Suprapubic skin (tissue), 4 donors: ENCODE measurements around the gene PAGR1. TPM values are rescaled to one million over a fixed set of nuclear protein-coding genes. Genes with fewer than 3 reads are reported as not detected.

Experiments used
- DNase-seq, 2 donors: peaks; one replicate each; pipeline ENCODE4 v3.0.0-alpha.2; 2019; ENCODE audit warnings: low spot score in 2 of 2
- H3K27ac ChIP-seq: fragments of 200-600 bp; sonication (generic); one replicate; pipeline ENCODE4 v1.5.1; 2019
- H3K27me3 ChIP-seq: fragments of 200-600 bp; sonication (generic); one replicate; pipeline ENCODE4 v1.5.1; 2019
- H3K36me3 ChIP-seq: fragments of 200-600 bp; sonication (generic); one replicate; pipeline ENCODE4 v1.5.1; 2019
- H3K4me1 ChIP-seq: fragments of 200-600 bp; sonication (generic); one replicate; pipeline ENCODE4 v1.5.1; 2019
- H3K4me3 ChIP-seq: fragments of 200-600 bp; sonication (generic); one replicate; pipeline ENCODE4 v1.5.1; 2019; ENCODE audit warnings: mild to moderate bottlenecking
- H3K9me3 ChIP-seq: fragments of 200-600 bp; sonication (generic); one replicate; pipeline ENCODE4 v1.5.1; 2019
- EP300 ChIP-seq: sonication (generic); formaldehyde crosslinking; IDR thresholded peaks from one replicate; pipeline ENCODE4 v1.6.1; 2017; ENCODE audit warnings: antibody characterized with exemption
- POLR2A ChIP-seq, 2 donors: fragments of 450-650 bp; IDR thresholded peaks; one replicate each; pipeline ENCODE4 v1.6.1; 2017; ENCODE audit warnings: antibody characterized with exemption in 2 of 2, mild to moderate bottlenecking in 2 of 2, moderate library complexity in 2 of 2
- POLR2AphosphoS5 ChIP-seq, 3 donors: sonication (generic); formaldehyde crosslinking; IDR thresholded peaks; one replicate each; pipeline ENCODE4 v1.6.1; 2017; ENCODE audit warnings: antibody characterized with exemption in 3 of 3
- WGBS: methylation state at CpG from one replicate; pipeline ENCODE4 v1.1.5; 2018; 5-methylcytosine and 5-hydroxymethylcytosine counted together
- total RNA-seq, 4 donors: library from RNA; depleted of rRNA; stranded (reverse); fragments of >200 nt; gene quantifications; one replicate each; pipeline ENCODE4 v1.1.0, GENCODE V29; 2016
- TF ChIP-seq, protein P1 (sequence below), 2 donors: fragments of 200-600 bp in 1 of 2; fragments of 450-650 bp in 1 of 2; sonication (generic) in 1 of 2; IDR thresholded peaks; one replicate each; pipeline ENCODE4 v1.5.1; 2016 to 2019; ENCODE audit warnings: antibody characterized with exemption in 2 of 2, mild to moderate bottlenecking in 1 of 2, moderate library complexity in 1 of 2

Gene PAGR1
- total RNA-seq, 4 donors from 2014 or later = 23.3 to 35.2 (median 23.8) TPM

DNA sequence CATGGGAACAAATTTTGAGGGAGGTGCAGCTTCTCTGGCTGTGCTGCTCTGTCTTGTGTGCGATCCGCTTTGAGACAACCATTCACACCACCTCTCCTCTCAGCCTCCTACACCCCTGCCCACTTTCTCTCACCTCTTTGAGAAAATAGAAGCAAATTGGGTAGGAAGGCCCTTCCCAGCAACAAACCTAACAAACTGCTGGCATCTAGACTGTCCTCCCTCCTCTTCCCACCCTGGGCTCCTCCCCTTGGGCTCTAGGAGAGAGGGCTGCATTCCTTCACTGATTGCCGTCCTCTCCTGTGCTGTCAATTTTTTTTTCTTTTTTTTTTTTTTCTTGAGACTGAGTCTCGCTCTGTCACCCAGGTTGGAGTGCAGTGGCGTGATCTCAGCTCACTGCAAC lies 33.6 kb downstream of the PAGR1 start:
- 56% methylated on average over 5 of the region's 5 CpGs for WGBS
- Histone ChIP-seq H3K4me3 (no peak overlapping the region), H3K9me3 (no peaks in the 10 kb centered on the region), H3K4me1 (peaks cover 5% of the 10 kb centered on the region), H3K36me3 (peaks cover 38% of the 10 kb centered on the region), H3K27me3 (no peaks in the 10 kb centered on the region), H3K27ac (no peak overlapping the region)
- TF ChIP-seq EP300 (no peak), POLR2AphosphoS5 (IDR thresholded peaks at IDR 0.05) (no peak), POLR2A (IDR thresholded peaks at IDR 0.05) (no peak)
- DNase-seq = no peak

GRCh38 chr16:29850998-29851397 lies 35.0 kb downstream of the PAGR1 start:
- no peak for DNase-seq
- TF ChIP-seq, protein P1, sequence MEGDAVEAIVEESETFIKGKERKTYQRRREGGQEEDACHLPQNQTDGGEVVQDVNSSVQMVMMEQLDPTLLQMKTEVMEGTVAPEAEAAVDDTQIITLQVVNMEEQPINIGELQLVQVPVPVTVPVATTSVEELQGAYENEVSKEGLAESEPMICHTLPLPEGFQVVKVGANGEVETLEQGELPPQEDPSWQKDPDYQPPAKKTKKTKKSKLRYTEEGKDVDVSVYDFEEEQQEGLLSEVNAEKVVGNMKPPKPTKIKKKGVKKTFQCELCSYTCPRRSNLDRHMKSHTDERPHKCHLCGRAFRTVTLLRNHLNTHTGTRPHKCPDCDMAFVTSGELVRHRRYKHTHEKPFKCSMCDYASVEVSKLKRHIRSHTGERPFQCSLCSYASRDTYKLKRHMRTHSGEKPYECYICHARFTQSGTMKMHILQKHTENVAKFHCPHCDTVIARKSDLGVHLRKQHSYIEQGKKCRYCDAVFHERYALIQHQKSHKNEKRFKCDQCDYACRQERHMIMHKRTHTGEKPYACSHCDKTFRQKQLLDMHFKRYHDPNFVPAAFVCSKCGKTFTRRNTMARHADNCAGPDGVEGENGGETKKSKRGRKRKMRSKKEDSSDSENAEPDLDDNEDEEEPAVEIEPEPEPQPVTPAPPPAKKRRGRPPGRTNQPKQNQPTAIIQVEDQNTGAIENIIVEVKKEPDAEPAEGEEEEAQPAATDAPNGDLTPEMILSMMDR (IDR thresholded peaks at IDR 0.05) = no peak
- TF ChIP-seq POLR2AphosphoS5 (IDR thresholded peaks at IDR 0.05) = no peak
- no peak for TF ChIP-seq POLR2A (IDR thresholded peaks at IDR 0.05)
- no peak for TF ChIP-seq EP300
- no peaks in the 10 kb centered on the region for H3K9me3 ChIP-seq
- WGBS = 92% methylated on average over 3 of the region's 3 CpGs
- no peaks in the 10 kb centered on the region for H3K27me3 ChIP-seq
- H3K4me1 ChIP-seq = peaks cover 5% of the 10 kb centered on the region
- no peak overlapping the region for H3K4me3 ChIP-seq
- no peak overlapping the region for H3K27ac ChIP-seq
- peaks cover 23% of the 10 kb centered on the region for H3K36me3 ChIP-seq

GRCh38 chr16:29852654-29853053 lies 36.7 kb downstream of the PAGR1 start:
- H3K4me1 ChIP-seq = peaks cover 13% of the 10 kb centered on the region
- no peak for DNase-seq
- no peak overlapping the region for H3K27ac ChIP-seq
- H3K4me3 ChIP-seq = no peak overlapping the region
- H3K36me3 ChIP-seq = peaks cover 7% of the 10 kb centered on the region
- no peaks in the 10 kb centered on the region for H3K9me3 ChIP-seq
- WGBS = 42% methylated on average over 7 of the region's 7 CpGs
- no peak for TF ChIP-seq POLR2A (IDR thresholded peaks at IDR 0.05)
- TF ChIP-seq POLR2AphosphoS5 (IDR thresholded peaks at IDR 0.05) = no peak
- no peaks in the 10 kb centered on the region for H3K27me3 ChIP-seq

- Histone ChIP-seq H3K9me3 (no peaks in the 10 kb centered on the region), H3K36me3 (peaks cover 16% of the 10 kb centered on the region), H3K4me1 (peaks cover 9% of the 10 kb centered on the region), H3K4me3 (no peak overlapping the region), H3K27me3 (no peaks in the 10 kb centered on the region), H3K27ac (no peak overlapping the region)
- DNase-seq = no peak
- TF ChIP-seq POLR2A (IDR thresholded peaks at IDR 0.05) = no peak
- TF ChIP-seq, protein P1 (IDR thresholded peaks at IDR 0.05) = no peak
- no peak for TF ChIP-seq POLR2AphosphoS5 (IDR thresholded peaks at IDR 0.05)
- TF ChIP-seq EP300 = no peak
- WGBS = 85% methylated on average over 5 of the region's 5 CpGs
Observed at GRCh38 chr16:29854520-29855100, 38.7 kb downstream of the PAGR1 start.

- WGBS = 68% methylated on average over 7 of the region's 7 CpGs
- H3K36me3 ChIP-seq = peaks cover 31% of the 10 kb centered on the region
- no peaks in the 10 kb centered on the region for H3K9me3 ChIP-seq
- no peak for DNase-seq
- no peak overlapping the region for H3K4me3 ChIP-seq
- TF ChIP-seq POLR2AphosphoS5 (IDR thresholded peaks at IDR 0.05) (no peak), EP300 (no peak), POLR2A (IDR thresholded peaks at IDR 0.05) (no peak)
- TF ChIP-seq, protein P1 (IDR thresholded peaks at IDR 0.05) = no peak
- peaks cover 24% of the 10 kb centered on the region for H3K4me1 ChIP-seq
- no peaks in the 10 kb centered on the region for H3K27me3 ChIP-seq
- no peak overlapping the region for H3K27ac ChIP-seq
Observed at GRCh38 chr16:29857133-29857760, 41.3 kb downstream of the PAGR1 start.

- 76% methylated on average over 10 of the region's 10 CpGs for WGBS
- H3K4me1 ChIP-seq = peaks cover 26% of the 10 kb centered on the region
- DNase-seq = no peak
- peaks cover 31% of the 10 kb centered on the region for H3K36me3 ChIP-seq
- no peaks in the 10 kb centered on the region for H3K27me3 ChIP-seq
- H3K9me3 ChIP-seq = no peaks in the 10 kb centered on the region
- no peak for TF ChIP-seq POLR2A (IDR thresholded peaks at IDR 0.05)
- TF ChIP-seq, protein P1 (IDR thresholded peaks at IDR 0.05) = no peak
- TF ChIP-seq POLR2AphosphoS5 (IDR thresholded peaks at IDR 0.05) = no peak
- no peak for TF ChIP-seq EP300
- H3K4me3 ChIP-seq = no peak overlapping the region
- no peak overlapping the region for H3K27ac ChIP-seq
Observed at GRCh38 chr16:29858149-29858849, 42.3 kb downstream of the PAGR1 start.
